ENCODE results near the gene NGEF.

DNA sequence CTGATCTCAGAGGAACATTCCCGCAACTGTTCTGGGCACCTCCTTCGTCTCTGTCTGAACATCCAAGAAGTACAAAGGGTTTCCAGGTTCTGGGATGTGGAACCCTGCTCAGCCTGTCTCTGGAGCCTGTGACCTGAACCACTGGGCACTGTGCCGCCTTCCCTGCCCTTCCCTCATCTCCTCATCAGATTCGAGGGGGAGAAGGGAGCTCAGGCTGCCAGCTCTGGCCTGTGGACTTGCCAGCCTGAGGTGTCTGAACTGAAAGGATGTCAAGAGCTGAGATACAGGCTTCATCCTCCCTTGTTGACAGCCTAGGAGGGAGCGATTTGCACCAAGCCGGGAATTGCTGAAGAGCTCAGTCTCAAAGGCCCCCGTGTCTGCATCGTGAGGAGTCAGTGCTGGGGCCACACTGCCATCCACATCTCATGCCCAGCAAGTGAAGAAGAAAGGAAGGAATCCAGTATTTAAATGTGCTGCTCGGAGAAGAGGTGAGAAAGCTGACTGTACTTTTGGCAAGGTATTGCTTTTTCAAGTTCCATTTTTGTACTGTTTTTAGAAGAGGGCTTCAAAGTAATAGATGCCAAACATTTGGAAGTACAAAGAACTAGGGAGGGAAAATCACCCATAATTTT, 32.0 kb upstream of the NGEF start:
- TF ChIP-seq, protein P1, sequence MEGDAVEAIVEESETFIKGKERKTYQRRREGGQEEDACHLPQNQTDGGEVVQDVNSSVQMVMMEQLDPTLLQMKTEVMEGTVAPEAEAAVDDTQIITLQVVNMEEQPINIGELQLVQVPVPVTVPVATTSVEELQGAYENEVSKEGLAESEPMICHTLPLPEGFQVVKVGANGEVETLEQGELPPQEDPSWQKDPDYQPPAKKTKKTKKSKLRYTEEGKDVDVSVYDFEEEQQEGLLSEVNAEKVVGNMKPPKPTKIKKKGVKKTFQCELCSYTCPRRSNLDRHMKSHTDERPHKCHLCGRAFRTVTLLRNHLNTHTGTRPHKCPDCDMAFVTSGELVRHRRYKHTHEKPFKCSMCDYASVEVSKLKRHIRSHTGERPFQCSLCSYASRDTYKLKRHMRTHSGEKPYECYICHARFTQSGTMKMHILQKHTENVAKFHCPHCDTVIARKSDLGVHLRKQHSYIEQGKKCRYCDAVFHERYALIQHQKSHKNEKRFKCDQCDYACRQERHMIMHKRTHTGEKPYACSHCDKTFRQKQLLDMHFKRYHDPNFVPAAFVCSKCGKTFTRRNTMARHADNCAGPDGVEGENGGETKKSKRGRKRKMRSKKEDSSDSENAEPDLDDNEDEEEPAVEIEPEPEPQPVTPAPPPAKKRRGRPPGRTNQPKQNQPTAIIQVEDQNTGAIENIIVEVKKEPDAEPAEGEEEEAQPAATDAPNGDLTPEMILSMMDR (IDR thresholded peaks at IDR 0.05), result no peak
- TF ChIP-seq POLR2AphosphoS5 (IDR thresholded peaks at IDR 0.05) (no peak), EP300 (IDR thresholded peaks at IDR 0.05) (no peak)
